Ishikawa (cell line): ENCODE results near the gene IFI30.

Experiments
- CEBPB ChIP-seq: IDR thresholded peaks from 2 replicates; pipeline ENCODE4 v1.6.1; 2012
- EP300 ChIP-seq: IDR thresholded peaks from 2 replicates; pipeline ENCODE4 v1.6.1; 2012; ENCODE audit warnings: borderline replicate concordance
- FOXM1 ChIP-seq: IDR thresholded peaks from 2 replicates; pipeline ENCODE4 v1.6.1; 2012; ENCODE audit warnings: low read depth, borderline replicate concordance

GRCh38 chr19:18202778-18203407 lies 29.3 kb downstream of the IFI30 start:
- TF ChIP-seq EP300: no peak
- no peak for TF ChIP-seq FOXM1
- no peak for TF ChIP-seq CEBPB
